Fibroblast of lung (primary cell): ENCODE results near the gene ZBTB16.

Experiments used
- CTCF ChIP-seq, 2 donors: IDR thresholded peaks in 1 of 2; conservative IDR thresholded peaks in 1 of 2; 1 replicate in 1 of 2; 2 replicates in 1 of 2; pipeline ENCODE4 v1.5.1; 2011 to 2012; ENCODE audit warnings: low read length in 2 of 2, control low read depth in 1 of 2, inconsistent platforms in 1 of 2, low read depth in 1 of 2, mild to moderate bottlenecking in 1 of 2
- EZH2 ChIP-seq: IDR thresholded peaks from 2 replicates; pipeline ENCODE4 v1.5.1; 2012; ENCODE audit warnings: low read length, control low read depth, mild to moderate bottlenecking; ENCODE audit errors: missing control alignments

GRCh38 chr11:114166897-114167323 lies 107.4 kb downstream of the ZBTB16 start:
- TF ChIP-seq EZH2: no peak
- no peak for TF ChIP-seq CTCF (conservative IDR thresholded peaks at IDR 0.05 in 1 of 2, IDR thresholded peaks at IDR 0.05 in 1 of 2; ENCODE audit: low read depth in 1 of 2, low read length in 2 of 2)
